HG02610 (cell line): ENCODE data around the gene TMEM245.
A peak's percentile ranks its signal among the peaks of the same experiment; 100 is the strongest.
"Not testable (repeated sequence)": the region's sequence is repeated elsewhere in the genome, so short reads cannot be mapped to it uniquely, and the experiment has no call there.

Experiments
- ATAC-seq: cut with Tn5 transposase; IDR thresholded peaks from one replicate; pipeline ENCODE4 v1.9.1; 2021; ENCODE audit warnings: mild to moderate bottlenecking, moderate library complexity; ENCODE audit not compliant: unreplicated experiment

The TMEM245 gene

GRCh38 chr9:109133533-109133932 is 13.8 kb upstream of the TMEM245 start:
- no peak for ATAC-seq

DNA sequence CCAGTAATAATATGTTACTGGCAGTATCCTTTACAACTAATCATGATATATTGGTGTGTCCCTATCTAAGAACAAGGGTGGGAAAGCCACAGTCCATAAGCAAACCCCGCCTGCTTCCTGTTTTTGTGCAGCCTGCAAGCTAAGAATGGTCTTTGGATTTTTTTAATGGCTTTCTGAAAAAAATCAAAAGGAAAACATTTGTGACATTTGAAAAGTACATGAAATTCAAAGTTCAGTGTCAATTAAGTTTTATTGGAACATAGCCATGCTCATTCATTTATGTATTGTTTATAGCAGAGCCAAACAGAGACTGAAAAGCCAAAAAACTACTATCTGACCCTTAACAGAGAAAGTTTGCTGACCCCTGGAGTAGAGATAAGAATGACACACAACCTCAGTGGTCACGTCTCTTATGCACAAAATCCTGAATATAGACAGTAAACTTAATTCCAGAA is 12.8 kb upstream of the TMEM245 start:
- no peak for ATAC-seq

- no peak for ATAC-seq
Observed at GRCh38 chr9:109129470-109130197, 9.9 kb upstream of the TMEM245 start.

DNA sequence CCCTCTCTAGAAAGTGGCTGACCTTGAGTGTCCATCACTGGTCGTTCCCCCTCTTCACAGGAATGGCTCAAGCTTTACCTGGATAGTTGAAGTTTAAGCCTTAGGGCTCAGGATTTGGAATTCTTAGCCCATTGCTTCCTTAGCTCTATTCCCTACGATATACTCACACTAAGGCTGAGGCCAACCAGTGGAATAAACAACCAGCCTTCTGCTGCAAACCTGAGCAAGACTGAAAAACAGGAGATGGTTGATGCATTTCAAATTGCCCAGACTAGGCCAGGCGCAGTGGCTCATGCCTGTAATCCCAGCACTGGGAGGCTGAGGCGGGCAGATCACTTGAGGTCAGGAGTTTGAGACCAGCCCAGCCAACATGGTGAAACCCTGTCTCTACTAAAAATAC is 6.9 kb upstream of the TMEM245 start:
- ATAC-seq, result not testable (repeated sequence)

- no peak for ATAC-seq
Observed at GRCh38 chr9:109124121-109124520, 4.4 kb upstream of the TMEM245 start.

- peak; percentile 32 for ATAC-seq
Observed at GRCh38 chr9:109122726-109123621, 3.2 kb upstream of the TMEM245 start.

GRCh38 chr9:109121232-109121796 is 1.6 kb upstream of the TMEM245 start:
- ATAC-seq, result no peak

DNA sequence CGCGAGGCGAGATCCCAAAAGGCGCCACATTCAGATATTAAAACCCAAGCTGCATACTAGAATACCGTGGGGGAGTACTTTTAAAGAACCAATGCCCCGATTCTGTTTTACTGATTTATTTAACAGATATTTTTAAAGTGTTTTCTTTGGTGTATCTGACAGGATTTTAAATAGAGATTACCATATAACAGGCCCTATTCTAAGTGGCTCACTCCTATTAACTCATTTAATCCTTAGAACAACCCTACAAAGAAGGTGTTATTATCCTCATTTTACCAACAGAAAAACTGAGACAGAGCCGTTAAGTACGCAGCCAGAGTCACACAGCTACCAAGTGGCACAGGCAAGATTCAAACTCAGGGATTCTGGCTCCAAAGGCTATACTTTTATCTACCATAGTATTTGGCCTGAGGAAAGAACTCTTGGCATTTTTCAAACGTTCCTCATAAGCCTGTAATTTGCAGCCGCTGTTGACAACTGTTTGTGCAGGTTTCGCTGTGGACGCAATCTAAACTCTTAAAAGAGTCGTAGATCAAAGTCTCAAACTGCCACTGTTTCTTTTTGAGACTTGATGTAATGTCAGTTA is 550 bp upstream of the TMEM245 start:
- ATAC-seq, result no peak

GRCh38 chr9:109118808-109119438 is 824 bp downstream of the TMEM245 start:
- no peak for ATAC-seq

DNA sequence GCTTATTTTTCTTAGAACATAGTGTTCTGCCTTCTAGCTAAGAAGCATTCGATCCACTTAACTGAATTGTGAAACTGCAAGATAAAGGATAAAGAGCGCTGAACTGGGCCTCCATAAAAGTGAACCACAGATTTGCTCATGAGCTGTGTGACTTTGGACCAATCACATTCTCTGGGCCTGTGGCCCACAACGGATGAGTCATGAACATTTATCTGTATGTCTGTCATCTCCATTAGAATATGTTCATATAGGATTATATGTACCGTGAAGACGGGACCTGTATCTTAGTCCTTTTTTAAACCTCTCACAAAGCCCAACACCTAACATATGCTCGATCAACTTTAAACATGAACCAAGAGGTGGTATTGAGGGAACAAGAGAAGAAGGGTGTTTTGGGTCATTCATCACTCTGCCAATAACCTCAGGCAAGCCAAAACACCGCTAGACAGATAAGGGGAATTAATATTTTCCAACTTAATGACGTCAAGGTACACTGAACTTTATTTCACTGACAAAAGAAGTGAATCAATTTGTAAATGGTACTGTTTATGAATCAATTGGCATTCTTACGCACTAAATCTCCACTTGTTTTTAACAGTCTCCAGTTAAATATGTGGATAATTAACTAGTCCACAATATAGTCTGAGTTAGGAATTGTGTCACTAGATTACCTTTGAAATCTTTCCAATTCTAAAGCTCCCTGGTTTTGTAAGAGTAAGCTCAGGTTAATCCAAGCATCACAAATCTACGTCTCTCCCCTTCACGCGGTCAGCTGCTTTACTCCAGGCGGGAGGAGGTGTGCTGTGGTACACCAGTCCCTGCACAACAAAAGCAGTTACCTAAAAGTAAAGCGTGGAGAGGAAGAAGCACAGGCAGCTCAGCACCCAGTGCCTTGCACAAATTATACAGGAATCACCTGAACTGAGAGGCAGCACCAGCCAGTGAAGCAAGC is 1.6 kb downstream of the TMEM245 start:
- no peak for ATAC-seq

GRCh38 chr9:109115931-109116526 is 3.7 kb downstream of the TMEM245 start:
- ATAC-seq, result no peak

DNA sequence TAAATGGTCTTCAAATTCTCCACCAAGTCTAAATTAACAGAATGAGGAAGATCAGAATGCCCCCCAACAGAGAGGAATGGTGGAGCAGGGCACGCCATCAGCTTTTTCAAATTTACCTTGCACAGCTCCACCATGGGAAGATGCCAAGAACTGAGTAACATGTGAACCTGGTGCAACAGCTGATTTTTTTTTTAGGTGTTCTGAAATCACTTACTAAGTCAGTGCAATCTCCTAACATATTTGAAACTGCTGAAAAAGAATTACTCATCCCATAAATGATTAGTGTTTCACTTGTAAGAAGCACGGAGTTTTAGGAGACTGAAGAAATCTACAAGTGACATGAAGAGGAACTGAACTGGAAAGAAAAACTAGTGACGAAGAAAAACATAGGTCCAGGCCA is 5.1 kb downstream of the TMEM245 start:
- ATAC-seq, result no peak

GRCh38 chr9:109113892-109114609 is 5.7 kb downstream of the TMEM245 start:
- ATAC-seq, result no peak

- no peak for ATAC-seq
Observed at GRCh38 chr9:109113254-109113653, 6.5 kb downstream of the TMEM245 start.

GRCh38 chr9:109110329-109111021 is 9.3 kb downstream of the TMEM245 start:
- peak; percentile 87 for ATAC-seq

DNA sequence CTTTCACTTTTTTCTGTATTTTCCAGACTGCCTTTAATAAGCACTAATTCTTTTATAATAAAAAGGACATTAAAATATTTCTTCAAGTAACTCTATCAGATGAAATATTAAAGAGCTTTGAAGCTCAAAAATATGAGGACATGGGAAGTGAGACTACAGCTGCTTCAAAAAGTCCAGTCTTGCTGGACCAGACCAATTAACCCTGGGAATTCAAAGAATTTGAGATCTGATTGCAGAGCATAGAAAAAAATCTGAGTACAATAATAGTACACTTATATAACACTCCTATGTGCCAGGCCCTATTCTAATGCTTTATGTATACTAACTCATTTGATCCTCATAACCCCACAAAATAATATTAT is 9.8 kb downstream of the TMEM245 start:
- ATAC-seq, result no peak

DNA sequence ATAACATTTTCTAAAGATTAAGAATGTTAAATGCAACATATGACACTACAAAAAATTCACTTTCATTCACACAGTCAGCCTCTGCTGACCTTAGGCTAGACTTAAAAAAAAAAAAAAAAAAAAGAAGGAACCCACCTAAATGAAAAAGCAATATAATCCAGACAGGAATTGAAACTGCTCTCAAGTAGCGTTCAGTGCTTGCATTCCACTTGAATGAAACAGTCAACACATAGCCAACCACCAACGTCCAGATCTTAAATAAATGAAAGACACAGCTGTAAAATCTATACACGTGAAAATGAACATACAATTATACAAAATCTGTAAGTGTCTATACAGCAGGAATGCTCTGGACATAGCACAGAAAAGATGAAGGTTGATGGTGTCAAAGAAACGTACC is 11.4 kb downstream of the TMEM245 start:
- no peak for ATAC-seq
